Stomach (tissue), 4 donors: Measurements from ENCODE around the gene GPR52.

ENCODE experiments used
- EP300 ChIP-seq: sonication (generic); formaldehyde crosslinking; IDR thresholded peaks from one replicate; pipeline ENCODE4 v1.6.1; 2017; ENCODE audit warnings: antibody characterized with exemption
- POLR2A ChIP-seq, 4 donors: fragments of 450-650 bp; IDR thresholded peaks; one replicate each; pipeline ENCODE4 v1.6.1; 2016; ENCODE audit warnings: antibody characterized with exemption in 4 of 4, control low read depth in 2 of 4, mild to moderate bottlenecking in 1 of 4, moderate library complexity in 1 of 4
- TF ChIP-seq, protein P1 (sequence below), 7 experiments: fragments of 450-650 bp in 4 of 7; fragments of 200-600 bp in 3 of 7; sonication (generic) in 3 of 7; IDR thresholded peaks; one replicate each; pipeline ENCODE4 v1.5.1; 2016 to 2019; ENCODE audit warnings: antibody characterized with exemption in 7 of 7, control low read depth in 2 of 7, mild to moderate bottlenecking in 1 of 7

DNA sequence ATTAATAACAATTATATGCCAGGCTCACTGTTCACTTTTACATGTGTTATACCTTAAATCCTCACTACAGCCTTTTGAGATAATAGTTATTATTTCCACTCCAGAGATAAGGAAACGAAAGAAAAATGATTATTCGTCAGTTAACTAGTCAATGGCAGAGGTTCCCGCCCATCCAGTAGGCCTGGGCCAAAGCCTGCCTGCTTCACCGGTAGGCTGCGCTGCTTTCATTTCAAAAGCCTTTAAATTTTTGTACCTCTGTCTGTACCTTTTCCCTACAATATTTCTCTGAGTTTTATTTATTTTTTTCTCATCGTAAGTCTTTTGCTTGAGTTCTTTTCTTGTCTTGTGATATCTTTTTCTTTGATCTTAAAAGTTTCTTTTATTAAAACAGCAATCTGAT is 3.6 kb downstream of the GPR52 start:
- no peak for TF ChIP-seq EP300
- TF ChIP-seq POLR2A (IDR thresholded peaks at IDR 0.05): no peak
- TF ChIP-seq, protein P1, sequence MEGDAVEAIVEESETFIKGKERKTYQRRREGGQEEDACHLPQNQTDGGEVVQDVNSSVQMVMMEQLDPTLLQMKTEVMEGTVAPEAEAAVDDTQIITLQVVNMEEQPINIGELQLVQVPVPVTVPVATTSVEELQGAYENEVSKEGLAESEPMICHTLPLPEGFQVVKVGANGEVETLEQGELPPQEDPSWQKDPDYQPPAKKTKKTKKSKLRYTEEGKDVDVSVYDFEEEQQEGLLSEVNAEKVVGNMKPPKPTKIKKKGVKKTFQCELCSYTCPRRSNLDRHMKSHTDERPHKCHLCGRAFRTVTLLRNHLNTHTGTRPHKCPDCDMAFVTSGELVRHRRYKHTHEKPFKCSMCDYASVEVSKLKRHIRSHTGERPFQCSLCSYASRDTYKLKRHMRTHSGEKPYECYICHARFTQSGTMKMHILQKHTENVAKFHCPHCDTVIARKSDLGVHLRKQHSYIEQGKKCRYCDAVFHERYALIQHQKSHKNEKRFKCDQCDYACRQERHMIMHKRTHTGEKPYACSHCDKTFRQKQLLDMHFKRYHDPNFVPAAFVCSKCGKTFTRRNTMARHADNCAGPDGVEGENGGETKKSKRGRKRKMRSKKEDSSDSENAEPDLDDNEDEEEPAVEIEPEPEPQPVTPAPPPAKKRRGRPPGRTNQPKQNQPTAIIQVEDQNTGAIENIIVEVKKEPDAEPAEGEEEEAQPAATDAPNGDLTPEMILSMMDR (IDR thresholded peaks at IDR 0.05): no peak
